ENCODE data around the gene TIFAB. TPM values are rescaled to one million over a fixed set of nuclear protein-coding genes. Genes with fewer than 3 reads are reported as not detected.

TIFAB gene
- total and polyA plus RNA-seq, 4 experiments from 2014 or later, result 0.19 TPM; not detected in 3

- POLR2A ChIA-PET (ENCODE audit: partially characterized antibody), result no interaction called here
Observed at GRCh38 chr5:135405082-135405481, 47.1 kb downstream of the TIFAB start.

DNA sequence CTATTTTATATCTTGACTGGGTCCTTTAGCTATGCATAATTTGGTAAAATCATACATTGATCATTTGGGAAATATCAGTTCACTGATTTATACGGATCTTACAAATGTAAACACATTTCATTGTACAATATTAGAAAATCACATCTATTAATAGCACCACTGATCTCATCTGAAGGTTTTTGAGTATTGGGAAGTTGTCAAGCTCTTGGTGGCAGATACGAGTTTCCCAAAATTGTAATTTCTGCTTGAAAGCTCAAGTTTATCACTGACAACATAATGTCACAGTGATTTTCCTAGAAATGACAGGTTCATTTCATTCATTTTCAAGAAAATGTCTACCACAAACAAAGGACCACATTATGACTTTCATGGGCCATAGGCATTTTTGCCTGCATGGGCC lies 50.1 kb downstream of the TIFAB start:
- no peak for DNase-seq
- POLR2A ChIA-PET (ENCODE audit: partially characterized antibody), result interaction anchor here (0.6 kb wide), 1 partner anchor 556 kb away, joined by 3 read pairs; the partner anchor contains the start of gene C5orf24
- no peaks in the 10 kb centered on the region for H3K27me3 ChIP-seq (ENCODE audit: insufficient read depth, low read length)
- H3K4me3 ChIP-seq (ENCODE audit: low read length in 2 of 2), result no peak overlapping the region
- Mint-ChIP-seq H3K27me3 (peaks cover 1 to 8% of the 10 kb centered on the region in 2 donors), H3K9me3 (peaks cover 0 to 10% (median 3%) of the 10 kb centered on the region in 8 donors), H3K4me3 (no peak overlapping the region), H3K36me3 (peaks cover 0 to 5% of the 10 kb centered on the region in 2 donors), H3K4me1 (peaks cover 12 to 32% (median 21%) of the 10 kb centered on the region in 4 donors), H3K27ac (no peak overlapping the region)
- intact Hi-C loops (cut with micrococcal nuclease), result no loop called here
- H3K4me1 ChIP-seq (ENCODE audit: insufficient read depth, low read length), result peaks cover 19% of the 10 kb centered on the region
- CTCF ChIA-PET (ENCODE audit: partially characterized antibody), result interaction anchor here (1.3 kb wide), 1 partner anchor 24 kb away, joined by 6 read pairs; no protein-coding TSS in a partner anchor
- no peak overlapping the region for H3K27ac ChIP-seq (ENCODE audit: low read depth, low read length)
- no peaks in the 10 kb centered on the region for H3K36me3 ChIP-seq (ENCODE audit: insufficient read depth, low read length)
- H3K9me3 ChIP-seq (ENCODE audit: control insufficient read depth in 1 of 2, low read length in 2 of 2), result no peaks in the 10 kb centered on the region

More at GRCh38 chr5:135405082-135405481, 47.1 kb downstream of the TIFAB start:
- Mint-ChIP-seq H3K4me3 (no peak overlapping the region), H3K36me3 (peaks cover 1 to 4% of the 10 kb centered on the region in 2 donors), H3K9me3 (peaks cover 0 to 15% (median 5%) of the 10 kb centered on the region in 8 donors), H3K27me3 (peaks cover 2 to 11% of the 10 kb centered on the region in 2 donors), H3K27ac (no peak overlapping the region), H3K4me1 (peaks cover 0 to 11% (median 6%) of the 10 kb centered on the region in 4 donors)
- CTCF ChIA-PET (ENCODE audit: partially characterized antibody), result interaction anchor here (0.6 to 1.3 kb wide), 3 partner anchors 19 to 36 kb away, joined by 3 to 4 read pairs (median 3); no protein-coding TSS in a partner anchor
- no peaks in the 10 kb centered on the region for H3K4me1 ChIP-seq (ENCODE audit: insufficient read depth, low read length)
- no peaks in the 10 kb centered on the region for H3K27me3 ChIP-seq (ENCODE audit: insufficient read depth, low read length)
- no peak overlapping the region for H3K4me3 ChIP-seq (ENCODE audit: low read length in 2 of 2)
- no peak for DNase-seq
- intact Hi-C loops (cut with micrococcal nuclease), result no loop called here
- H3K36me3 ChIP-seq (ENCODE audit: insufficient read depth, low read length), result no peaks in the 10 kb centered on the region
- no peaks in the 10 kb centered on the region for H3K9me3 ChIP-seq (ENCODE audit: control insufficient read depth in 1 of 2, low read length in 2 of 2)
- no peak overlapping the region for H3K27ac ChIP-seq (ENCODE audit: low read depth, low read length)

DNA sequence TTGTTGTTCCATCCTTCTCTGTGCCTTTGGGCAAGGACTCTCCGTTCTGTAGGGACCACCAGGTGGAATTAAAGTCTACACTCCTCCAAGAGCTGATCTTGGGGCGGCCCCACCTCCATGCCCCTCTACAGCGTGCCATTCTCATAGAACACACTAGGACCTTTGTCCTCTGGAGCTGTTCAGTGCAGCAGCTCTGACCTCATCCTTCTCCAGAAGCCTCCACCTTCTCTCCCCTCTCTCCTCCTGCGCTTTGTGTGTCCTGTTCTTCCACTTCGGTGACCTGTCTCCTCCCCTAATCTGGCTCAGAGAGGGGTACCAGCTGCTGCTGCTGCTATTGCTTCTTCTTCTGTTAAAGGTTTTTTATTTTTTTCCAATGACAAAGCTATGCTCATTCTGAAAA lies 51.3 kb downstream of the TIFAB start:
- H3K27me3 ChIP-seq (ENCODE audit: insufficient read depth, low read length), result no peaks in the 10 kb centered on the region
- intact Hi-C loops (cut with micrococcal nuclease), result no loop called here
- peaks cover 30% of the 10 kb centered on the region for H3K4me1 ChIP-seq (ENCODE audit: insufficient read depth, low read length)
- Mint-ChIP-seq H3K27me3 (peaks cover 1 to 8% of the 10 kb centered on the region in 2 donors), H3K4me3 (peak overlapping the region; percentile 23 to 92 (median 57)), H3K27ac (peak overlapping the region in 5 of 7 donors; percentile 10 to 66 (median 44)), H3K4me1 (peaks cover 14 to 44% (median 27%) of the 10 kb centered on the region in 4 donors), H3K36me3 (peaks cover 0 to 5% of the 10 kb centered on the region in 2 donors), H3K9me3 (peaks cover 0 to 10% (median 3%) of the 10 kb centered on the region in 8 donors)
- no peak overlapping the region for H3K4me3 ChIP-seq (ENCODE audit: low read length in 2 of 2)
- ChIA-PET POLR2A (ENCODE audit: partially characterized antibody) (no interaction called here), CTCF (ENCODE audit: partially characterized antibody) (interaction anchor here (1.3 kb wide), 1 partner anchor 25 kb away, joined by 6 read pairs; no protein-coding TSS in a partner anchor)
- H3K9me3 ChIP-seq (ENCODE audit: control insufficient read depth in 1 of 2, low read length in 2 of 2), result no peaks in the 10 kb centered on the region
- DNase-seq, result no peak
- H3K27ac ChIP-seq (ENCODE audit: low read depth, low read length), result no peak overlapping the region
- H3K36me3 ChIP-seq (ENCODE audit: insufficient read depth, low read length), result no peaks in the 10 kb centered on the region

GRCh38 chr5:135399794-135400542 lies 52.2 kb downstream of the TIFAB start:
- H3K9me3 Mint-ChIP-seq, result peaks cover 0 to 8% (median 1%) of the 10 kb centered on the region in 8 donors
- peaks cover 0 to 5% of the 10 kb centered on the region in 2 donors for H3K36me3 Mint-ChIP-seq
- intact Hi-C loops (cut with micrococcal nuclease), result no loop called here
- H3K27me3 Mint-ChIP-seq, result peaks cover 1 to 6% of the 10 kb centered on the region in 2 donors
- H3K4me3 Mint-ChIP-seq, result peak overlapping the region; percentile 83 to 92 (median 88)
- Histone ChIP-seq H3K36me3 (ENCODE audit: insufficient read depth, low read length) (no peaks in the 10 kb centered on the region), H3K4me3 (ENCODE audit: low read length in 2 of 2) (peak overlapping the region; percentile 49 to 76), H3K27ac (ENCODE audit: low read depth, low read length) (peak overlapping the region; percentile 64), H3K4me1 (ENCODE audit: insufficient read depth, low read length) (peaks cover 39% of the 10 kb centered on the region), H3K9me3 (ENCODE audit: control insufficient read depth in 1 of 2, low read length in 2 of 2) (no peaks in the 10 kb centered on the region), H3K27me3 (ENCODE audit: insufficient read depth, low read length) (no peaks in the 10 kb centered on the region)
- peaks cover 20 to 53% (median 35%) of the 10 kb centered on the region in 4 donors for H3K4me1 Mint-ChIP-seq
- CTCF ChIA-PET (ENCODE audit: partially characterized antibody), result no interaction called here
- H3K27ac Mint-ChIP-seq, result peak overlapping the region; percentile 55 to 92 (median 87)
- DNase-seq, result no peak
- POLR2A ChIA-PET (ENCODE audit: partially characterized antibody), result interaction anchor here (0.7 kb wide), 1 partner anchor 7 kb away, joined by 4 read pairs; no protein-coding TSS in a partner anchor

DNA sequence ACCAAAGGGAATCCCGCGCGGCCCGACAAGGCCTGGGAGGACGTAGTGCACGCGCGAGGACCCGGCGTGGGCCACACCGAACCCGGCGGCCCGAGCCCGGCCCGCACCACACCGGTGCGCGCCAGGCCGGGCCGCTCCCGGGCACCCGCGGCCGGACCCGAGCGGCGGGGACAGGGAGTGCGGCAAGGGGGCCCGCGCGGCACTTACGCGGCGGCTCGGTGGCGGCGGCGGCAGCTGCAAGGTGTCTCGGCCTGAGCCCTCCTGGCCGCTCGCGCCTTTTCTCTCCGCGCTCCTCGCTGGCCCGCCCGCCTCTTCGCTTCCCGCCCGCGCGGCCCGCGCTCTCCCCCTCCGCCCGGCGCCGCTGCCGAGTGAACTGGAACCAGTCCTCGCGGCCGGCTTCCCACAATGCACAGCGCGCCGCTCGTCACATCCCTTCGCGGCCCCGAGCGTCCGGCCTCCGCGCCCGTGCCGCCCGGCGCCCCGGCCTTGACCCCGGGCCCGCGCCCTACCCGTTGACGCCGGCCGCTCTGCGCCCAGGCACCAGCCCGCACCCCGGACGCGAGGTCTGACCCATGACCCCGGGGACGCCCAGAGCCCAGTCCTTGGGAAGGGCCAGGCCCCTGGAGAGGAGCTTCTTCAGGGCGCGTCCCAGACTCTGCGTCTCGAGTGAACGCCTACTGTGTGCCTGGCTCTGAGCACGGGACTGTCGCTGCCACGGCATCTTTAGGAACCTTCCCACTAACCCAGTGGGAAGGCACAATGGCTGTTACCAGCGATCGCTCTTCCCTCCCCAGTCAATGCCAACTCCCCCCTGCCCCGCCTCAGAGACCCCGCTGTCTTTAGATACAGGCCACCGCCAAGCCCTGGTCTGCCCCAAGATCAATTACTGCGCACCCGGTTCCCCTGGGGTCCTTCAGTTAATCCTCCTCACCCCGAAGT lies 53.0 kb downstream of the TIFAB start, which contains the start of gene MACROH2A1:
MACROH2A1 (minus strand) TSS at position 377 of the 939 bp plus-strand sequence. CDS start 10,138 bp downstream, outside the sequence.
- H3K36me3 Mint-ChIP-seq, result peaks cover 5% of the 10 kb centered on the region in 2 donors
- no peaks in the 10 kb centered on the region for H3K9me3 ChIP-seq (ENCODE audit: control insufficient read depth in 1 of 2, low read length in 2 of 2)
- ChIA-PET POLR2A (ENCODE audit: partially characterized antibody) (interaction anchor here (0.7 to 0.8 kb wide), 2 partner anchors 8 to 14 kb away, joined by 3 to 4 read pairs; no protein-coding TSS in a partner anchor), CTCF (ENCODE audit: partially characterized antibody) (no interaction called here)
- peak within 1 kb of the TSS; percentile 55 to 76 for H3K4me3 ChIP-seq (ENCODE audit: low read length in 2 of 2)
- peaks cover 45% of the 10 kb centered on the region for H3K4me1 ChIP-seq (ENCODE audit: insufficient read depth, low read length)
- H3K27me3 ChIP-seq (ENCODE audit: insufficient read depth, low read length), result no peaks in the 10 kb centered on the region
- H3K4me1 Mint-ChIP-seq, result peaks cover 26 to 61% (median 42%) of the 10 kb centered on the region in 4 donors
- DNase-seq, result peak; percentile 73 to 81 (median 79)
- peak within 1 kb of the TSS; percentile 77 to 93 (median 92) for H3K27ac Mint-ChIP-seq
- H3K27ac ChIP-seq (ENCODE audit: low read depth, low read length), result peak within 1 kb of the TSS; percentile 64
- intact Hi-C loops (cut with micrococcal nuclease), result no loop called here
- H3K4me3 Mint-ChIP-seq, result peak within 1 kb of the TSS; percentile 87 to 94 (median 89)
- peaks cover 1 to 6% of the 10 kb centered on the region in 2 donors for H3K27me3 Mint-ChIP-seq
- peaks cover 0 to 2% (median 0%) of the 10 kb centered on the region in 8 donors for H3K9me3 Mint-ChIP-seq
- no peaks in the 10 kb centered on the region for H3K36me3 ChIP-seq (ENCODE audit: insufficient read depth, low read length)

DNA sequence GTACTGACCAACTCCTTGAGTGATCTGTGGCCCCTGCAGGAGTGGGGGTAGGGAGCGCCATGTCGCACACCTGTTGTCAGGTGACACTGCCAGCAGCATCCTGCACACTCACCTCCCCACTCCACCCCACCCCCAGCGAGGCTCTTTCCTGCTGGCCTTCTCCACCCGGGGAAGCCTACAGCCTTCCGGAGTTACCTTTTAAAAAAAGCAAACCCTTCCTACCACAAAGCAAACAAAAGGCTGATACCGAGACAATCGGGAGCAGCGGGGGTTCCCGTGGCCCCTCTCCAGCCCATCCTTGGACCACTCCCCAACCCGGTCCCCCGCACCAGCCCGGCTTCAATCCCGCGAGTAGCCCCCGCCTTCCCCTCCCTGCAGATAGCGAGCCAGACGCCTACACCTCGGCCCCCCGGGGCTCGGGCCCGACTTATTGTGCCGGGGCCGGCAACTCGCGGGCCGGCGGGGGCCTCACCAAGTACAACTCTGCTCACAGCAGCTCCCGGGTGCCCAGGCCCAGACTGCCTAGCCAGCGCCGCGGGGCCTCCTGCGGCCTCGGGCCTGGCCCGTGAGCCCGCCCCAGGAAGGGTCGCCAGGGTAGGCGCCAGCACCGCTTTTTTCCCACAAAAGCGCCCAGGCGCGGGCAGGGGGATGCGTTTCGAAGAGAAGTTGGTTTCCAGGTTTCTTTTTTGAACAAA lies 53.8 kb downstream of the TIFAB start:
- peak; percentile 31 to 65 (median 44) for DNase-seq
- peak overlapping the region; percentile 64 for H3K27ac ChIP-seq (ENCODE audit: low read depth, low read length)
- no peaks in the 10 kb centered on the region for H3K36me3 ChIP-seq (ENCODE audit: insufficient read depth, low read length)
- POLR2A ChIA-PET (ENCODE audit: partially characterized antibody), result interaction anchor here (0.8 kb wide), 1 partner anchor 15 kb away, joined by 3 read pairs; no protein-coding TSS in a partner anchor
- Mint-ChIP-seq H3K9me3 (peaks cover 0 to 2% (median 0%) of the 10 kb centered on the region in 8 donors), H3K4me3 (peak overlapping the region; percentile 87 to 94 (median 88)), H3K27me3 (no peaks in the 10 kb centered on the region), H3K27ac (peak overlapping the region; percentile 77 to 93 (median 92)), H3K4me1 (peaks cover 28 to 69% (median 49%) of the 10 kb centered on the region in 4 donors), H3K36me3 (peaks cover 6 to 9% of the 10 kb centered on the region in 2 donors)
- H3K4me1 ChIP-seq (ENCODE audit: insufficient read depth, low read length), result peaks cover 53% of the 10 kb centered on the region
- peak overlapping the region; percentile 55 to 76 for H3K4me3 ChIP-seq (ENCODE audit: low read length in 2 of 2)
- no peaks in the 10 kb centered on the region for H3K27me3 ChIP-seq (ENCODE audit: insufficient read depth, low read length)
- intact Hi-C loops (cut with micrococcal nuclease), result no loop called here
- no peaks in the 10 kb centered on the region for H3K9me3 ChIP-seq (ENCODE audit: control insufficient read depth in 1 of 2, low read length in 2 of 2)
- CTCF ChIA-PET (ENCODE audit: partially characterized antibody), result no interaction called here

Data from CD4-positive, alpha-beta memory T cell (primary cell).